ENCODE data around the gene TFG. TPM values are rescaled to one million over a fixed set of nuclear protein-coding genes. Genes with fewer than 3 reads are reported as not detected.
A peak's percentile ranks its signal among the peaks of the same experiment; 100 is the strongest.
"Not testable (repeated sequence)": the region's sequence is repeated elsewhere in the genome, so short reads cannot be mapped to it uniquely, and the experiment has no call there.

Gene TFG
- 10 to 100 TPM; 17.4 to 51.3 (median 42.2) TPM for polyA plus RNA-seq

GRCh38 chr3:100708989-100709841 is at the start of gene TFG:
Gene TFG, plus strand, starts transcription at chr3:100709494. Its CDS starts 4,192 bp downstream, at chr3:100713686.
- H3K36me3 Mint-ChIP-seq = peaks cover 0 to 4% (median 3%) of the 10 kb centered on the region in 3 donors
- DNase-seq = peak; percentile 98 to 99 (median 99)
- no peaks in the 10 kb centered on the region for H3K9me3 Mint-ChIP-seq
- H3K4me1 Mint-ChIP-seq = peaks cover 33 to 48% of the 10 kb centered on the region in 2 donors
- peak within 1 kb of the TSS; percentile 96 to 97 (median 97) for H3K27ac Mint-ChIP-seq
- H3K27me3 Mint-ChIP-seq (ENCODE audit: low read depth in 3 of 3) = peaks cover 9 to 12% (median 9%) of the 10 kb centered on the region in 3 donors
- H3K4me3 Mint-ChIP-seq = peak within 1 kb of the TSS; percentile 89 to 92 (median 90)

- H3K9me3 Mint-ChIP-seq; DNase-seq; H3K4me3 Mint-ChIP-seq; H3K27me3 Mint-ChIP-seq (ENCODE audit: low read depth in 3 of 3); H3K36me3 Mint-ChIP-seq; H3K27ac Mint-ChIP-seq: not testable (repeated sequence)
- peaks cover 8 to 13% of the 10 kb centered on the region in 2 donors for H3K4me1 Mint-ChIP-seq
These were observed 48.0 kb upstream of the TFG start for GRCh38 chr3:100661294-100661693.

- H3K27ac Mint-ChIP-seq = no peak overlapping the region
- peaks cover 0 to 3% (median 0%) of the 10 kb centered on the region in 6 donors for H3K9me3 Mint-ChIP-seq
- H3K27me3 Mint-ChIP-seq (ENCODE audit: low read depth in 3 of 3) = peaks cover 0 to 8% (median 7%) of the 10 kb centered on the region in 3 donors
- H3K4me1 Mint-ChIP-seq = peaks cover 8 to 13% of the 10 kb centered on the region in 2 donors
- no peak overlapping the region for H3K4me3 Mint-ChIP-seq
- no peaks in the 10 kb centered on the region for H3K36me3 Mint-ChIP-seq
- DNase-seq = no peak
These were observed 47.0 kb upstream of the TFG start for GRCh38 chr3:100662113-100662823.

GRCh38 chr3:100665230-100665629 is 44.1 kb upstream of the TFG start:
- peaks cover 0 to 8% (median 7%) of the 10 kb centered on the region in 3 donors for H3K27me3 Mint-ChIP-seq (ENCODE audit: low read depth in 3 of 3)
- H3K36me3 Mint-ChIP-seq = no peaks in the 10 kb centered on the region
- H3K27ac Mint-ChIP-seq = peak overlapping the region; percentile 5 to 42 (median 12)
- peaks cover 8 to 13% of the 10 kb centered on the region in 2 donors for H3K4me1 Mint-ChIP-seq
- H3K4me3 Mint-ChIP-seq = peak overlapping the region; percentile 28 to 72 (median 63)
- peaks cover 0 to 4% (median 0%) of the 10 kb centered on the region in 6 donors for H3K9me3 Mint-ChIP-seq
- DNase-seq = peak in 1 of 3 donors; percentile 0

- H3K4me3 Mint-ChIP-seq; H3K36me3 Mint-ChIP-seq; H3K27me3 Mint-ChIP-seq (ENCODE audit: low read depth in 3 of 3); DNase-seq; H3K27ac Mint-ChIP-seq: not testable (repeated sequence)
- Mint-ChIP-seq H3K9me3 (peaks cover 4 to 11% (median 4%) of the 10 kb centered on the region in 6 donors), H3K4me1 (peaks cover 8 to 13% of the 10 kb centered on the region in 2 donors)
These were observed 42.6 kb upstream of the TFG start for GRCh38 chr3:100666699-100667098.

GRCh38 chr3:100667316-100667715 is 42.0 kb upstream of the TFG start:
- Mint-ChIP-seq H3K9me3 (peaks cover 4 to 11% (median 4%) of the 10 kb centered on the region in 6 donors), H3K4me1 (peaks cover 8 to 13% of the 10 kb centered on the region in 2 donors)
- not testable (repeated sequence) for H3K4me3 Mint-ChIP-seq; DNase-seq; H3K36me3 Mint-ChIP-seq; H3K27me3 Mint-ChIP-seq (ENCODE audit: low read depth in 3 of 3); H3K27ac Mint-ChIP-seq

- H3K36me3 Mint-ChIP-seq, DNase-seq, H3K4me1 Mint-ChIP-seq, H3K27ac Mint-ChIP-seq, H3K4me3 Mint-ChIP-seq: not testable (repeated sequence)
- Mint-ChIP-seq H3K9me3 (peaks cover 4 to 11% (median 5%) of the 10 kb centered on the region in 6 donors), H3K27me3 (ENCODE audit: low read depth in 3 of 3) (peaks cover 0 to 11% (median 8%) of the 10 kb centered on the region in 3 donors)
These were observed 38.3 kb upstream of the TFG start for GRCh38 chr3:100670995-100671394.

GRCh38 chr3:100681496-100681895 is 27.8 kb upstream of the TFG start:
- H3K4me1 Mint-ChIP-seq = no peaks in the 10 kb centered on the region
- H3K27me3 Mint-ChIP-seq (ENCODE audit: low read depth in 3 of 3) = peaks cover 1 to 10% (median 3%) of the 10 kb centered on the region in 3 donors
- DNase-seq = no peak
- no peak overlapping the region for H3K4me3 Mint-ChIP-seq
- H3K27ac Mint-ChIP-seq = no peak overlapping the region
- H3K9me3 Mint-ChIP-seq = peaks cover 0 to 1% (median 0%) of the 10 kb centered on the region in 6 donors
- H3K36me3 Mint-ChIP-seq = peaks cover 0 to 4% (median 0%) of the 10 kb centered on the region in 3 donors

- Mint-ChIP-seq H3K4me1 (no peaks in the 10 kb centered on the region), H3K4me3 (no peak overlapping the region)
These were observed 27.0 kb upstream of the TFG start for GRCh38 chr3:100682056-100682853.

GRCh38 chr3:100682854-100683760 is 26.2 kb upstream of the TFG start:
- peaks cover 0 to 10% (median 3%) of the 10 kb centered on the region in 3 donors for H3K27me3 Mint-ChIP-seq (ENCODE audit: low read depth in 3 of 3)
- H3K4me3 Mint-ChIP-seq = no peak overlapping the region
- H3K36me3 Mint-ChIP-seq = peaks cover 0 to 4% (median 0%) of the 10 kb centered on the region in 3 donors
- peaks cover 0 to 2% (median 0%) of the 10 kb centered on the region in 6 donors for H3K9me3 Mint-ChIP-seq
- H3K4me1 Mint-ChIP-seq = no peaks in the 10 kb centered on the region
- DNase-seq = no peak
- H3K27ac Mint-ChIP-seq = no peak overlapping the region

More at GRCh38 chr3:100682056-100682853, 27.0 kb upstream of the TFG start:
- Mint-ChIP-seq H3K27me3 (ENCODE audit: low read depth in 3 of 3) (peaks cover 1 to 10% (median 3%) of the 10 kb centered on the region in 3 donors), H3K27ac (no peak overlapping the region), H3K36me3 (peaks cover 0 to 4% (median 0%) of the 10 kb centered on the region in 3 donors), H3K9me3 (peaks cover 0 to 1% (median 0%) of the 10 kb centered on the region in 6 donors)
- no peak for DNase-seq

GRCh38 chr3:100693225-100693624 is 16.1 kb upstream of the TFG start:
- Mint-ChIP-seq H3K9me3 (peaks cover 0 to 2% (median 0%) of the 10 kb centered on the region in 6 donors), H3K4me3 (no peak overlapping the region), H3K4me1 (no peaks in the 10 kb centered on the region), H3K36me3 (no peaks in the 10 kb centered on the region), H3K27me3 (ENCODE audit: low read depth in 3 of 3) (peaks cover 9 to 30% (median 16%) of the 10 kb centered on the region in 3 donors), H3K27ac (no peak overlapping the region)
- no peak for DNase-seq

GRCh38 chr3:100695696-100696095 is 13.6 kb upstream of the TFG start:
- Mint-ChIP-seq H3K4me1 (no peaks in the 10 kb centered on the region), H3K36me3 (no peaks in the 10 kb centered on the region), H3K27ac (no peak overlapping the region), H3K27me3 (ENCODE audit: low read depth in 3 of 3) (peaks cover 9 to 34% (median 16%) of the 10 kb centered on the region in 3 donors), H3K4me3 (no peak overlapping the region), H3K9me3 (peaks cover 0 to 2% (median 0%) of the 10 kb centered on the region in 6 donors)
- DNase-seq = no peak
